SW480 (cell line): ENCODE results near the gene JPT1.
"Not testable (repeated sequence)": the region's sequence is repeated elsewhere in the genome, so short reads cannot be mapped to it uniquely, and the experiment has no call there.

Experiments used
- DNase-seq: peaks from one replicate; pipeline ENCODE4 v3.0.0-alpha.2; 2016; ENCODE audit warnings: low spot score

JPT1 gene

DNA sequence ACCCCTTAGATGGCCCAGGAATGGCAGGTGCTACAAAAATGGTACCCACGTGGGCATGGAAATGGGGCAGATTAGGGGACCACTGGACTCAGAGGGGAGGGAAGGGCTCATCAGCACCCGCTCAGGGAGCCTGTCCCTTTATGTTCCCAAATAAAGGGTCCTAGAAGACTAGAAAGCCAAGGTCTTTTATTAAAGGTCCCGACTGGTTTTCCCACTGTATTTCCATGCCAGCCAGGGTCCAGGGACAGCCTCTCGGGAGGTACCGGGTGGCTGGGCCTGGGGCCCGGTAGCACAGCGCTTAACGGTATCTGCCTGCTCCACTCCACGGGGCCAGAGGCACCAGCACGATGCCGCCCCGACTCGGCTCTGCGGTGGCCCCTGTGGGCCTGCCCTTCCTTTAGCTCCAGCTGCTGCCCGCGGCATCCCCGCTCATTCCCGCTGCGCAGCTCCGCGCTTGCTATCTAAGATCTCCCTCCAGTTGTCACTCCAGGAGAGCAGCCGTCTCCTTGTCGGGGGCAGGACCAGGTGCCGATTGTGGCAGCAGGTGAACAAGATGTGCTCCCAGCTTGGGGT, 24.2 kb downstream of the JPT1 start:
- no peak for DNase-seq

GRCh38 chr17:75129576-75129975, 24.7 kb downstream of the JPT1 start:
- DNase-seq: no peak

- no peak for DNase-seq
These were observed 25.4 kb downstream of the JPT1 start for GRCh38 chr17:75128694-75129505.

DNA sequence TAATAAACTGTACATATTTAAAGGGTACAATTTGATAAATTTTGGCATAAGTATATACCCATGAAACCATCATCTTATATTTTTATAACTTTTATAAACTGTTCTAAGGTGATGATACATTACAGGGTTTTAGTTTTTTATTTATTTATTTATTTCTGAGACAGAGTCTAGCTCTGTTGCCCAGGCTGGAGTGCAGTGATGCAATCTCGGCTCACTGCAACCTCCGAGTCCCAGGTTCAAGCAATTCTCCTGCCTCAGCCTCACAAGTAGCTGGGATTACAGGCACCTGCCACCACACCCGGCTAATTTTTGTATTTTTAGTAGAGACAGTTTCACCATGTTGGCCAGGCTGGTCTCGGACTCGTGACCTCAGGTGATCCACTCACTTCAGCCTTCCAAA, 26.4 kb downstream of the JPT1 start:
- not testable (repeated sequence) for DNase-seq

DNA sequence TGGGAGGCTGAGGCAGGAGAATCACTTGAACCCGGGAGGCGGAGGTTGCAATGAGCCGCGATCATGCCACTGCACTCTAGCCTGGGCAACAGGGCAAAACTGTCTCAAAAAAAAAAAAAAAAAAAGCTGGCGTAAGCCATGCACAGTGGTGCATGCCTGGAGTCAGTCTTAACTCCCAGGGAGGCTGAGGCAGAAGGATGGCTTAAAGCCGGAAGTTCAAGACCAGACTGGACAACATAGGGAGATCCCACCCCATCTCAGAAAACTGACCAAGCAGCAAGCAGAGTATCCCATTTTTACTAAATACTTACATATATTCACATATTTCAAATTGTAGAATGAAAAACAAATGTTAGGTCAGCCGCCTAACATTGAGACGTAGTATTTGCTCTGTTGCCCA, 27.4 kb downstream of the JPT1 start:
- DNase-seq: no peak

DNA sequence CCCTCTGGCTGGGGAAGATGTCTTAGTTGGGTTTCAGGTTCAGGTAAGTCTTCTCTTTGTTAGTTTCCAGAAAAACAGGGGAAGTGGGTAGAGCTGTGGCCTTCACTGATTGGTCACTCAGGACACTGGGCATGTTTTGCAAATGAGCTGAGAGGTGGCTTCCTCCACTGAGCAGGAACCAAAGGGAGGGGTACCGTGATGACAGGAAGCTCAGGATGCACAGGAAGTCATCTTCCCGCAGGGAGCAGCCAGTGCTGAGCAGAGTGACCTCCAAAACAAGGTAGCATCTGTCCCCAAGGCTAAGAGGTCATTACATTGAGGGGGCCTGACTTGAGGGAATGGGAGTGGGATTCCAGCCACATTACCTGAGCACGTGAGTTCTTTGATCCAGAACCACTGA, 28.3 kb downstream of the JPT1 start:
- peak; percentile 51 for DNase-seq

GRCh38 chr17:75124819-75125162, 29.5 kb downstream of the JPT1 start:
- DNase-seq: peak; percentile 25

DNA sequence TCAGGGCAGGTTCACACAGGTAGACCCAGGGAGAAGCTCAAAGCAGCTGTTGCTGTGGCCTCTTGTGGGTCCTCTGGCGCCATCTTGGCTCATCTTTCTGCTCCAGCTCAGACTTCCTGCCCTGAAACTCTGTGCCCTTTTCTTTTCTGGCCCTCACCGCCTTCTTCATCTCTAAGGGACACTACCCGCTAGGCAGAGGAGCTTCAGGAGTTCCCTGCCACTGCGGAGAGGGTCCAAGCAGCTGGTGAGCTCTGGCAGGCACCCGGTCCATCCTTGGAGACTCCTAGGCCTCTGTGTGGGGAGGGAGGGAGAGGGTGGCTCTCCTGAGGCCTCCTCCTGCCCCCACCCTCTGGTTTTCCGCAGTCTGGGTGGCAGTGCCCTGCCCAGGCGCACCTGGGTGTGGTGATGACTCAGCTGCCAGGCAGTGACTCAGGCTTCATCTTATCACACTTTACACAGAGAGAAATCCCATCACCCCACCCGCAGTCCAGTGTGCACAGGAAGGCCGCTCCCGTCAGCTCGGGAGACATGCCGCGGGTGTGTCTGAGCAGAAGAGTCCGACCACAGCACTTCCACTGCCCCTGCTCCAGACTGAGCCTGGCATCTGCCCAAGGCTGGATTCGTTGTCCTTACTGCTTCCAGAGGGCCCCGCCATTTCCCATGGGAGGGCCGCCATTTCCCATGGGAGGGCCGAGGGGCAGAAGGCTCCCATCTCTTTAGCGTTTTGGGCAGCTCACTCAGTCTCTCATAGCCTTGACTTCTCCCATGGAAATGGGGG, 30.1 kb downstream of the JPT1 start:
- DNase-seq: peak; percentile 99

DNA sequence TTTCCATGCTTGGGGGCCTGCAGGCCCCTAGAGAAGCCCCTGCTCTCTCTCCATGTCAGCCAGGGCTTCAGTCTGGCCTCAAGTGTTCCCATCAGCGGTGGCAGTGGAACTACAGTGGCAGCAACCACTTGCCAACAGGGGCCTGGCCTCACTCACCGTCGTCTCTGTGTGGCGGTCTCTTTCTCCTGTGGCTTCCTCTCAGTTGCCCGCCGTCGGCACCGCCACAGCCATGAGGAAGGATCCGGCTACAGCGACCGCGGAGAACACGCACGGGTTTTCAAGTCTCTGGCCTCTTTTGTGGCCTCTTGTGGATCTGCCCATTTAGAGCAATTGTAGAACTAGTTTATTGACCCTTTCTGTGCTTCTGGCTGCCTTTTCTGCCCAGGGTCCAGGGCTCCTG, 36.0 kb downstream of the JPT1 start:
- no peak for DNase-seq

- DNase-seq: no peak
These were observed 37.6 kb downstream of the JPT1 start for GRCh38 chr17:75116737-75117136.

- no peak for DNase-seq
These were observed 38.8 kb downstream of the JPT1 start for GRCh38 chr17:75115555-75115954.

DNA sequence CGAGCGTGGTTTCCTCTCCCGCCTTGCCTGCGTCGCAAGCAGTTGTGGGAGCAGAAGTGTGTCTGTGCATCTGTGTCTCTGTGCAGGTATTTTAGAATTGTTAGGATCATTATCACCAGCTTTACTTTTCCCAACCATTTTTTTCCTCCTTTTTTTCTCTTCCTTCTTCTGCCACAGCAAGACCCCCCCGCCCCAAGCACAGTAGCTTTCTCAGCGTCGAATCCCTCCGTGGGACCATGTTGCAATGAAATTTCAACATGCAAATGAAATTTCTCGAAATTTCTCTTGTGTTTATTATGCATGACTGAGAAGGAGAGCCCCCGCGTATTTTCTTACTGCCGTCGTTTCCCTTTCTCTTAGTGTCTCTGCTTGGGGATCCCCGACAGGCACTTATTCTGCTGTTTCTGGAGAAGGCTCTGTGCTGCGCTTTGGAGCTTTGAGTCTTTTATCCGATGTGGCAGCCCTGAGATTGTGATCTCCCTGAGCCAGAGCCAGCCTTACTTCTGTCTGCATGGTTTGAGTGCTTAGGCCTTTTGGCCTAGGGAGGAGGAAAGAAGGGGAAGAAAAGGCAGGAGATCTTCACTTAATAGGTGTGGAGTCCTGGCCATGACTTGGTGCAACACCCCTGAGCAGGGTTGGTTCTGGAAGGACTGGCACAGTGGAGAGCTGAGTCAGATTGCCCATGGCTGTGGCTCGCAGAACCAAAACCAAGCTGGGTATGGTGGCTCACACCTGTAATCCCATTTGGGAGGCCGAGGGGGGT, 39.6 kb downstream of the JPT1 start:
- no peak for DNase-seq

DNA sequence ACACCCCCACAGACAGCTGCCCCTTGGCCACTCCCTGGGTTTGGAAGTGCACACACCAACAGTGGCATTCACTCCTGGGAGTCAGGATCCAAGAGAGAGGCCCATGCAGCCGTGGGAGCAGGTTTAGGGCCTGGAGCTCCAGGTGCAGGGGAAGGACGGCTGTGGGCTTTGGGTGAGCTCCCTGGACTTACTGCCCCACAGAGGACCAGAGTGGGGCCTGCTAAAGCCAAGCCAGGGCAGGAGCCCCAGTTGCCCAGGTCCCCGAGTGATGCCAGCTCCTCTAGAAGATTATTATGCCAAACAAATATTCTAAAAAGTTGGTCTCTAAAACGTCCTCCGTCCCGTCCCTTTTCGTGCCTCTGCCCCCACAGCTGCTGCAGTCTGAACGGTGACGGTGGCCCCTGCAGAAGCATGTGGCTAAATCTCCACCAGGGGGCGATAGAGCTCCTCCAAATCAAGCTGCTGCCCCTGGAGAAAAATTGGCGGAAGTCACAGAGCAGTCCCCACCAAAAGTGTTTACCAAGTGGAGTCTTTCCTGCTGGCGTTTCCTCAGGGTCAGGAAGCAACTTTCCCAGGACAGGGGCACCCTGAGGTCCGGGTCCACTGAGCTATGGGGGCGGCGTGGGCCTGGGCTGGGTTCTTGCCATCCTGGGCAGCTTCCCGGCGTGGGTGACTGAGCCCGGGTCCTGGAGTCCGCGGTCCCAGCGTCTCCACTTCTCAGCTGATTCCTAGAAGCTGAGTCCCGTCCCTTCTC, 40.3 kb downstream of the JPT1 start:
- peak; percentile 88 for DNase-seq

DNA sequence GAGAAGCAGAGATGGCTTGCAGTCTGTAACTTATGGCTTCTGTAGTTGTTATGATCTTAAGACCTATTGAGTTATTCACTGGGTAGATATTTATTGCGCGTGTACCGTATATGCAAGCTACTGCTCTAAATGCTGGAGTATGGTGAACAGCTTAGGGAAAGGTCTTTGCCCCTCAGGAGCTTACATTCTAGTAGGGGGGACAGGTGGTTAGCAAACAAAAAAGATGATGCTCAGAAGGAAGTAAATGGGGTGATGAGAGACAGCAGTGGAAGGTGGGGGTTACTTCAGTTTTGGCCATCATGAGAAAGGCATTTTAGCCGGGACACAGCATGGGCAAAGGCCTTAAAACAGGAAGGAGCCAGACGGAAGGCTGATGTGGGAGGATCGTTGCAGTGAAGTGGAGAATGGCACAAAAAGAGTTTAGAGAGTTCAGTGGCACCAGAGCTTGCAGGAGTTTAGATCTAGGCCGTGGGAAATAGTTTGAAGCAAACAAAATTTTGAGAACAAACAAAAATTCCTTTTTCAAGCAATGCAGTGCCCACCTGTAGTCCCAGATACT, 42.5 kb downstream of the JPT1 start:
- no peak for DNase-seq

GRCh38 chr17:75110234-75110937, 43.9 kb downstream of the JPT1 start:
- peak; percentile 46 for DNase-seq

DNA sequence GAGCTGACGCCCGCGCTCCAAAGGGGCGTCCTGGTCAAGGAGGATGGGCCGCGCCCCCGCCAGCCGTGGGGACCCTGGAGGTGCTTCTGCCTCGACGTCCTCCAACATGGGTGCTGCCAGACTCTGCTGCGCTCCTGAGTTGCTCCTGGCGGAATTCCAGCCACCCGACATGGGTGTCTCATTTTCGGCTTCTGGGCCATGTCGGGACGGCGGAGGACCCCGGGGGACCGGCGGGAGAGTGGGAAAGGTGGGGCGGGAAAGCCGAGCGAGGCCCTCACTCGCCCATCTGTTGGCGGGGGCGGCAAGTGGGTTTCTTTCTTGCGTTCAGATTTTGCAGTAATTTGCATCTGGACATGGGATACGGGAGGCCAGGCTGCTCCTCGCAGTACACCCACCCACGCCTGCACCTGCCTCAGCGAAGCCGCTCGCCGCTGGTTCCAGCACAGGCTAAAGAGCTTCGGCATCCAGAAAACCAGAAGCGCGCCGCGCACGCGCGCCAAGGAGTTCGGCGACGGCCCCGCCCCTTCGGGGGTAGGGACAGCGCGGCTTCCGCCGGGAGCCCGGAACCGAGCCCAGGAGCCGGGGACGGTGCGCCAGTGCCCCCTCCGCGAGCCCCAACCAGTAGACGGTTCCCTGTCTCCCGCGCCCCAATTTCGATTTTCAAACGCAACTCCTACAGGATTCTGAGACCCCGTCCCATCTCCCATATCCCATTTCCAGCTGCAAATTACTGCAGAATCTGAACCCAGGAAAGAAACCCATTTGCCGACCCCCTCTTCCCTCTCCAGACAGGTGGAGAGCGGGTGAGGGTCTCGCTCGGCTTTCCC, 44.7 kb downstream of the JPT1 start, which contains the start of gene ARMC7:
Gene ARMC7 (plus strand): TSS at position 563 of the 827 bp plus-strand sequence. CDS start 320 bp downstream, outside the sequence.
- DNase-seq: peak; percentile 89

DNA sequence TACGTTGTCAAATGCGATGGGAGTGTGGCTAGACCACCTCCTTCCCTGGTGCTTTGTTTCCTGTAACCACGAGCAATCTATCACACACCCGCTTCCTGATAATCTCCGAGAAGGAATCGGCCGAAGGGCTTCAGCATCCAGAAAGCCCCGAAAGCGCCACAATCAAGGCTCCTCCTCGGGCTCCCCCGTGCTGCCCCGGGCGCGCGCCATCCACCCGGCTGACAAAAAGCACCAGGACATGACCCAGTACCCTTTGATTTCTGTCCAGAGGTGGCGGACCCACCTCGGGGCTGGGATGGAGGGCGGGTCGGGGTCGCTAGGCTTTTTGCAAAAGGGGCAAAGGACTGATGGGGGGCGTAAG, 45.3 kb downstream of the JPT1 start:
- no peak for DNase-seq

DNA sequence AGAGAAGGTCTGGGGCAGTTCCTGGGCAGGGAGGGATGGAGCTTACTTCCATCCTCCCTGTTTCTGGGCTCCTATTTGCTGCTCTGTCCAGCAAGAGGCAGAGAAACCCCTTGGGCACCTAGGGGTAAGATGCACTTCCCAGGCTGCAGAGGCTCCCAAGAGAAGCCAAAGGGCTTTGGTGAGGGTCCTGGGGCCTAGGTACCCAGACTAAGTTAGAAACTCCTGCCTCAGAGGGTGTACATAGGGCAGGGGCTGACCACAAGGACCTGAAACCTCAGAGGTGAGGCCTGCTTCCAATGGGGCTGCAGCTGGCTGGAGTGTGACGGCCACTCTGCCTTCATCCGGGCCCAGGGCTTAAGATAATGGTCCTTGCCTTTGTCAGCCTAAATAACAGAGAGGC, 46.1 kb downstream of the JPT1 start:
- no peak for DNase-seq
